ENCODE results near the gene ZNF497. TPM values are rescaled to one million over a fixed set of nuclear protein-coding genes. Genes with fewer than 3 reads are reported as not detected.
A peak's percentile ranks its signal among the peaks of the same experiment; 100 is the strongest.

ZNF497 gene
- total and polyA plus RNA-seq, 2 of the 13 experiments (the other 11 are each of a cell fraction or from before 2014, with no cell fraction given) = 1.5 to 1.9 TPM

- FAIRE-seq = peak; percentile 98
- H3K4me2 ChIP-seq (ENCODE audit: low read depth, low read length) = peak within 1 kb of the TSS; percentile 99
- ChIA-PET POLR2A (interaction anchor here (0.6 to 4.6 kb wide), 8 partner anchors 13 to 204 kb away, joined by 3 to 19 read pairs (median 3); partner anchors contain the start of genes ERVK3-1, ZNF274, ZNF497 and ZNF584), CTCF (ENCODE audit: low intra/inter-chr PET ratio, low total read pairs) (no interaction called here)
- H3K36me3 ChIP-seq (replicated peaks in 1 of 2; ENCODE audit: control insufficient read depth in 1 of 2, insufficient read depth in 2 of 2, low read length in 2 of 2) = peaks cover 0 to 28% of the 10 kb centered on the region in 2 experiments; a peak in 3 of 5 replicates
- 1% methylated on average over 17 of the region's 64 CpGs for WGBS (ENCODE audit: low lambda C conversion rate)
- no peaks in the 10 kb centered on the region; a peak in 1 of 5 replicates for H3K27me3 ChIP-seq (ENCODE audit: control insufficient read depth in 1 of 2, insufficient read depth in 2 of 2, low read length in 2 of 2)
- H3K4me1 ChIP-seq (ENCODE audit: insufficient read depth, low read length) = peaks cover 52% of the 10 kb centered on the region
- H3K27ac ChIP-seq (ENCODE audit: extremely low read length, insufficient read depth, low read length) = peak within 1 kb of the TSS; percentile 99
- H3K9me3 ChIP-seq (ENCODE audit: low read length) = no peaks in the 10 kb centered on the region
- H4K20me1 ChIP-seq (ENCODE audit: insufficient read depth, low read length) = peaks cover 31% of the 10 kb centered on the region
- TSS peak; percentile 87 for BruUV-seq (replicated peaks)
- peak; percentile 99 for DNase-seq (ENCODE audit: low spot score)
- no peak within 1 kb of the TSS for H2AFZ ChIP-seq (ENCODE audit: low read length)
- H3K4me3 ChIP-seq (replicated peaks in 1 of 3; ENCODE audit: insufficient read depth in 1 of 3, low read depth in 2 of 3, low read length in 3 of 3) = peak within 1 kb of the TSS; percentile 83 to 98 (median 92)
- in situ Hi-C loops (cut with HindIII; ENCODE audit: extremely low pct_ligation_motif_present, low pct_unique_long_range_greater_than_20kb) (no loop called here), intact Hi-C loops (cut with micrococcal nuclease; ENCODE audit: unreplicated experiment) (loop anchor here (2.0 to 5.0 kb wide), 2 partner anchors 14 to 204 kb away; partner anchors contain the start of gene ZNF274)
- peak within 1 kb of the TSS; percentile 97 for H3K9ac ChIP-seq (ENCODE audit: insufficient read depth, low read depth, low read length)
- peaks cover 44% of the 10 kb centered on the region for H3K79me2 ChIP-seq (ENCODE audit: insufficient read depth, low read length)
- ATAC-seq = peak; percentile 88
- TF ChIP-seq ZNF253 (CRISPR knock-in tag; IDR thresholded peaks at IDR 0.05; ENCODE audit: borderline replicate concordance) (no peak), ZKSCAN8 (CRISPR knock-in tag; IDR thresholded peaks at IDR 0.05; ENCODE audit: borderline replicate concordance) (peak; percentile 59; the same call in 1 of the 2 replicates), GABPA (IDR thresholded peaks at IDR 0.05; ENCODE audit: low read depth, low read length) (peak; percentile 82), GABPA (CRISPR knock-in tag; IDR thresholded peaks at IDR 0.05; ENCODE audit: low read depth) (peak; percentile 97), ZFP62 (CRISPR knock-in tag; IDR thresholded peaks at IDR 0.05) (no peak), PHF5A (CRISPR knock-in tag; IDR thresholded peaks at IDR 0.05; ENCODE audit: low read depth, unreplicated experiment) (no peak), NFKB2 (CRISPR knock-in tag; IDR thresholded peaks at IDR 0.05; ENCODE audit: borderline replicate concordance) (peak; percentile 52; the same call in 1 of the 2 replicates), JUNB (CRISPR knock-in tag; IDR thresholded peaks at IDR 0.05; ENCODE audit: borderline replicate concordance) (no peak), ZNF143 (CRISPR knock-in tag; IDR thresholded peaks at IDR 0.05) (peak; percentile 77), XRCC5 (optimal IDR thresholded peaks at IDR 0.05; ENCODE audit: low read length) (peak; percentile 34), ZNF138 (CRISPR knock-in tag; IDR thresholded peaks at IDR 0.05; ENCODE audit: low read depth) (peak; percentile 84; the same call in 1 of the 2 replicates), BHLHE40 (IDR thresholded peaks at IDR 0.05; ENCODE audit: low read length) (peak; percentile 58), MYC (CRISPR knock-in tag; IDR thresholded peaks at IDR 0.05; ENCODE audit: borderline replicate concordance) (peak; percentile 98), PCBP1 (IDR thresholded peaks at IDR 0.05; ENCODE audit: borderline replicate concordance, low read depth, low read length) (0 out of 2 replicates have a peak, but pooled peaks have one; percentile 56), CREB1 (IDR thresholded peaks at IDR 0.05) (peak; percentile 88), CREB1 (CRISPR knock-in tag; IDR thresholded peaks at IDR 0.05) (peak; percentile 95), ZNF563 (CRISPR knock-in tag; IDR thresholded peaks at IDR 0.05) (peak; percentile 82), PPARG (CRISPR knock-in tag; conservative IDR thresholded peaks at IDR 0.05) (no peak; the same call in 1 of the 2 replicates), ZNF235 (CRISPR knock-in tag; IDR thresholded peaks at IDR 0.05; ENCODE audit: borderline replicate concordance) (peak; percentile 48; the same call in 1 of the 2 replicates), ASH2L (IDR thresholded peaks at IDR 0.05; ENCODE audit: insufficient read length, low read depth, low read length) (peak; percentile 80)
- TF ChIP-seq, protein P1, sequence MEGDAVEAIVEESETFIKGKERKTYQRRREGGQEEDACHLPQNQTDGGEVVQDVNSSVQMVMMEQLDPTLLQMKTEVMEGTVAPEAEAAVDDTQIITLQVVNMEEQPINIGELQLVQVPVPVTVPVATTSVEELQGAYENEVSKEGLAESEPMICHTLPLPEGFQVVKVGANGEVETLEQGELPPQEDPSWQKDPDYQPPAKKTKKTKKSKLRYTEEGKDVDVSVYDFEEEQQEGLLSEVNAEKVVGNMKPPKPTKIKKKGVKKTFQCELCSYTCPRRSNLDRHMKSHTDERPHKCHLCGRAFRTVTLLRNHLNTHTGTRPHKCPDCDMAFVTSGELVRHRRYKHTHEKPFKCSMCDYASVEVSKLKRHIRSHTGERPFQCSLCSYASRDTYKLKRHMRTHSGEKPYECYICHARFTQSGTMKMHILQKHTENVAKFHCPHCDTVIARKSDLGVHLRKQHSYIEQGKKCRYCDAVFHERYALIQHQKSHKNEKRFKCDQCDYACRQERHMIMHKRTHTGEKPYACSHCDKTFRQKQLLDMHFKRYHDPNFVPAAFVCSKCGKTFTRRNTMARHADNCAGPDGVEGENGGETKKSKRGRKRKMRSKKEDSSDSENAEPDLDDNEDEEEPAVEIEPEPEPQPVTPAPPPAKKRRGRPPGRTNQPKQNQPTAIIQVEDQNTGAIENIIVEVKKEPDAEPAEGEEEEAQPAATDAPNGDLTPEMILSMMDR (CRISPR knock-in tag; IDR thresholded peaks at IDR 0.05) = no peak
- TF ChIP-seq, protein P2, sequence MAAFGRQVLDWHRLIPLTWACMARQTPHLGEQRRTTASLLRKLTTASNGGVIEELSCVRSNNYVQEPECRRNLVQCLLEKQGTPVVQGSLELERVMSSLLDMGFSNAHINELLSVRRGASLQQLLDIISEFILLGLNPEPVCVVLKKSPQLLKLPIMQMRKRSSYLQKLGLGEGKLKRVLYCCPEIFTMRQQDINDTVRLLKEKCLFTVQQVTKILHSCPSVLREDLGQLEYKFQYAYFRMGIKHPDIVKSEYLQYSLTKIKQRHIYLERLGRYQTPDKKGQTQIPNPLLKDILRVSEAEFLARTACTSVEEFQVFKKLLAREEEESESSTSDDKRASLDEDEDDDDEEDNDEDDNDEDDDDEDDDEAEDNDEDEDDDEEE (CRISPR knock-in tag; IDR thresholded peaks at IDR 0.05) = peak; percentile 76; the same call in 1 of the 2 replicates
- TF ChIP-seq, protein P3, sequence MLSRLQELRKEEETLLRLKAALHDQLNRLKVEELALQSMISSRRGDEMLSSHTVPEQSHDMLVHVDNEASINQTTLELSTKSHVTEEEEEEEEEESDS (CRISPR knock-in tag; IDR thresholded peaks at IDR 0.05; ENCODE audit: borderline replicate concordance) = 0 out of 2 replicates have a peak, but pooled peaks have one; percentile 62
Observed at GRCh38 chr19:58386576-58387337, 24.2 kb upstream of the ZNF497 start, which contains the start of gene RPS5. Gene RPS5, plus strand, starts transcription at chr19:58387269. Its CDS starts 869 bp downstream, at chr19:58388138.
